Measurements from ENCODE around the gene NCOA7. TPM values are rescaled to one million over a fixed set of nuclear protein-coding genes. Genes with fewer than 3 reads are reported as not detected.

NCOA7 gene
- total and polyA plus RNA-seq, 2 of the 8 experiments (the other 6 are each of a cell fraction or from before 2014, with no cell fraction given): 2.6 to 10.7 TPM

DNA sequence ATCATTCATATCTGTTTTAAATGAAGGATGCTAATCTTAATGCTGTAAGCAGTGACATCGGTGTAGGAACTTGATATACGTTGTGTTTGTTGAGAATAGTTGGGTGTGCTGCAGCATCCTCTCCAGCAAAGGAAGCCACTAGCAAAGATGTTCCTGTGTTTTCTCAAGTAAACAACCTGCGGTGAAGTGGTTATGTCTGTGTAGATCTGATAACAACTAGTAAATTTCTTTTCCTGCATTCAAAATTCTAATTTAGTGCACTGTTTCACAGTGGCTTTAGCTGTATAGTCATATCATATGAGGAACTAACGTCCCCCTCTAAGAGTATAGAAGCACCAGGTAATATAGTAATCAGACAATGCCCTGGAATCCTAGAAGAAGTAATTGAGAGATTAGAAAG is 38.7 kb downstream of the NCOA7 start:
- Histone ChIP-seq H3K4me3 (ENCODE audit: extremely low read depth in 1 of 4, insufficient read depth in 2 of 4, low read depth in 3 of 4, low read length in 4 of 4) (no peak overlapping the region), H2BK120ac (replicated peaks; ENCODE audit: low read depth, low read length) (no peak overlapping the region), H2AK5ac (ENCODE audit: low read depth, low read length) (no peak overlapping the region), H3K56ac (replicated peaks; ENCODE audit: insufficient read length, low read depth, low read length) (no peak overlapping the region), H4K8ac (ENCODE audit: extremely low read depth, insufficient read depth, low read length) (no peak overlapping the region), H3K9me3 (ENCODE audit: insufficient read depth in 2 of 2, low read depth in 1 of 2, low read length in 1 of 2) (no peaks in the 10 kb centered on the region), H4K5ac (ENCODE audit: insufficient read length, low read depth, low read length) (no peak overlapping the region), H3K23me2 (ENCODE audit: low read depth, low read length) (no peaks in the 10 kb centered on the region), H3K14ac (ENCODE audit: insufficient read length) (no peak overlapping the region), H2BK20ac (ENCODE audit: low read length) (no peak overlapping the region), H3K4me2 (ENCODE audit: insufficient read depth in 1 of 2, low read depth in 2 of 2, low read length in 2 of 2) (no peak overlapping the region), H2BK12ac (ENCODE audit: low read depth, low read length) (no peak overlapping the region), H4K91ac (replicated peaks; ENCODE audit: insufficient read length, low read length) (no peak overlapping the region), H2BK15ac (ENCODE audit: low read length) (no peak overlapping the region), H3K9ac (replicated peaks in 1 of 4; ENCODE audit: extremely low read depth in 1 of 4, low read depth in 3 of 4, low read length in 3 of 4) (no peak overlapping the region), H4K20me1 (replicated peaks in 1 of 2; ENCODE audit: control insufficient read depth in 1 of 2, insufficient read depth in 2 of 2, low read length in 2 of 2) (no peaks in the 10 kb centered on the region), H3K4me1 (replicated peaks in 1 of 4; ENCODE audit: control insufficient read depth in 3 of 4, insufficient read depth in 4 of 4, low read length in 3 of 4) (no peaks in the 10 kb centered on the region), H3K79me2 (ENCODE audit: control insufficient read depth in 1 of 2, insufficient read depth in 2 of 2, low read length in 2 of 2) (no peaks in the 10 kb centered on the region), H3K4ac (replicated peaks; ENCODE audit: insufficient read length, low read depth, low read length) (no peak overlapping the region), H3K18ac (ENCODE audit: extremely low read depth, low read length) (no peak overlapping the region), H2BK5ac (ENCODE audit: low read depth, low read length) (no peak overlapping the region), H3K23ac (ENCODE audit: insufficient read length) (no peak overlapping the region), H3K27ac (ENCODE audit: low read depth, low read length) (no peak overlapping the region), H3K27me3 (replicated peaks in 1 of 4; ENCODE audit: control insufficient read depth in 3 of 4, extremely low read depth in 1 of 4, insufficient read depth in 3 of 4, low read length in 3 of 4) (no peaks in the 10 kb centered on the region), H2AFZ (ENCODE audit: low read length) (no peak overlapping the region), H3K36me3 (ENCODE audit: control insufficient read depth in 2 of 4, insufficient read depth in 4 of 4, low read length in 3 of 4) (no peaks in the 10 kb centered on the region), H3K79me1 (ENCODE audit: low read depth, low read length) (no peaks in the 10 kb centered on the region)
- ChIA-PET POLR2A (ENCODE audit: partially characterized antibody) (no interaction called here), CTCF (ENCODE audit: partially characterized antibody) (interaction anchor here (0.7 to 1.3 kb wide), 2 partner anchors 29 to 73 kb away, joined by 3 to 4 read pairs; no protein-coding TSS in a partner anchor)
- TF ChIP-seq RFX5 (IDR thresholded peaks at IDR 0.05; ENCODE audit: borderline replicate concordance, low read depth, low read length) (no peak), NRF1 (IDR thresholded peaks at IDR 0.05; ENCODE audit: low read depth, low read length) (no peak), POLR2A (IDR thresholded peaks at IDR 0.05; ENCODE audit: control extremely low read depth in 1 of 2, low read depth in 2 of 2, low read length in 2 of 2) (no peak)
- 86% methylated on average over 4 of the region's 4 CpGs; no CpG with 5 or more reads in 1 of the 2 experiments for WGBS, 2 experiments (ENCODE audit: extremely low coverage in 1 of 2, insufficient coverage in 1 of 2, insufficient read length in 1 of 2, insufficient replicate concordance in 2 of 2, low coverage in 1 of 2, low lambda C conversion rate in 2 of 2, missing lambda C conversion rate in 1 of 2)
- no peak for DNase-seq (ENCODE audit: low read depth in 1 of 2, low spot score in 2 of 2)
- no peak for FAIRE-seq
